ENCODE results near the gene LMF1.

LMF1 gene

DNA sequence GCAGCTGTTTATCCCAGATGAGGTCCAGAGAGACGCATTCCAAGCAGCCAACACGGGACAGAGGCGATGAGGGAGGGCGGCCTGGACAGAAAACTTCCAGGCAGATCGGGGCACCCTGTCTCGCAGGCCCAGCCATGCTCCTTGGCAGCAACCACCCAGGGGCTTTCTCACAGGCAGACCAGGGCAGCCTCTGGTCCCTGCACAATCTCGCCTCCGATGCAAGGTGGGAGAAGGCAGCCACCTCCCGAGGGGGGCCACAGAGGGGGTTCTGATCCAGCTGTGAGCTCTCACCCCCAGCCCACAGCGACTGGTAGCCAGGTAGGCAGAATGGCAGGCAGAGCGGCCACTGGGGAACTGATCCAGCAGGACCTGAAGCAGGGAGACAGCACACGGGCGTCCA, 48.7 kb downstream of the LMF1 start:
- TF ChIP-seq, protein P1, sequence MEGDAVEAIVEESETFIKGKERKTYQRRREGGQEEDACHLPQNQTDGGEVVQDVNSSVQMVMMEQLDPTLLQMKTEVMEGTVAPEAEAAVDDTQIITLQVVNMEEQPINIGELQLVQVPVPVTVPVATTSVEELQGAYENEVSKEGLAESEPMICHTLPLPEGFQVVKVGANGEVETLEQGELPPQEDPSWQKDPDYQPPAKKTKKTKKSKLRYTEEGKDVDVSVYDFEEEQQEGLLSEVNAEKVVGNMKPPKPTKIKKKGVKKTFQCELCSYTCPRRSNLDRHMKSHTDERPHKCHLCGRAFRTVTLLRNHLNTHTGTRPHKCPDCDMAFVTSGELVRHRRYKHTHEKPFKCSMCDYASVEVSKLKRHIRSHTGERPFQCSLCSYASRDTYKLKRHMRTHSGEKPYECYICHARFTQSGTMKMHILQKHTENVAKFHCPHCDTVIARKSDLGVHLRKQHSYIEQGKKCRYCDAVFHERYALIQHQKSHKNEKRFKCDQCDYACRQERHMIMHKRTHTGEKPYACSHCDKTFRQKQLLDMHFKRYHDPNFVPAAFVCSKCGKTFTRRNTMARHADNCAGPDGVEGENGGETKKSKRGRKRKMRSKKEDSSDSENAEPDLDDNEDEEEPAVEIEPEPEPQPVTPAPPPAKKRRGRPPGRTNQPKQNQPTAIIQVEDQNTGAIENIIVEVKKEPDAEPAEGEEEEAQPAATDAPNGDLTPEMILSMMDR (IDR thresholded peaks at IDR 0.05) = no peak

DNA sequence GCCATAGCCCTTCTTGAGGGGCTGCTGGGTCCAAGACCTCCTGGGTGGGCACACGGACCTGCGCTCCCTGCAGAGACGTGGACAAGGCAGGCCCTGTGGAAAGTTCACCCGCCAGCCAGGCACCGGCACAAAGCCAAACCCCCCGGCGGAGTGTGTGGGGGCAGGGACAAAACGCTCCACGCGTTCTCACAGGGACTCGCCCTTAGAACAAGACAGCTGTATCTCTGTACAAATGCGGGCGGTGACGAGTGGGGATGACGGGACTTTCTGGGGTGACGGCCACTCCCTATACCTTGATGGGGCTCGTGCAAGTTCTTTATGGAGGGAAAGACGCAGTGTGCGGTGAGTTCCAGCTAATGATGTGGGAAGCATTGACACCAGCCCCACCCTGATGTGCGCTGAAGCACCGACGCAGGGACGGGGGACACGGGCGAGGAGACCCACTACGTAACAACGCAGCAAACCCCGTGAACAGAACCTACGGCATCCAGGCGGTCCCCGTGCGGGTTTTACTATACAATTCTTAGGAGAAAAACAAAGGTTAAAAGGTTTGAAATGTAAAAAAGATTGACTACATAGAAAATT, 49.4 kb downstream of the LMF1 start:
- TF ChIP-seq, protein P1 (IDR thresholded peaks at IDR 0.05) = no peak

DNA sequence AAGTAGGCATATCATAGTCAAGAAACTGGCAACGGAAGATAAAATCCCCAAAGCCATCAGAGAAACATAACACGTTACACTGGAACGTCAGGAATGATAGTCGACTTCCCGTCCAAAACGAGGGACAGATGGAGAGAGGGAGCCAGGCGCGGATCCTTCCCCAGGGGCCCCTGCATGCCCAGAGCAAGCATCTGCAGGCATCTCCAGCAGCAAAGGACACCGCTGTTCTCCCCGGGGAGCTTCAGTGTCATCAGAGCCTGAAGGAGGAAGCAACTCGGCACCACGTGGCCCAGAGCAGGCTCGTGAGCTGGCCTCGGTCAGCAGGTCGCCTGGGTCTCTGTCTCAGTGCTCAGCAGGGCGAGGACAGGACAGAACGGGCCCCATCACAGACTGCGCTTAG, 50.1 kb downstream of the LMF1 start:
- TF ChIP-seq, protein P1 (IDR thresholded peaks at IDR 0.05) = no peak

DNA sequence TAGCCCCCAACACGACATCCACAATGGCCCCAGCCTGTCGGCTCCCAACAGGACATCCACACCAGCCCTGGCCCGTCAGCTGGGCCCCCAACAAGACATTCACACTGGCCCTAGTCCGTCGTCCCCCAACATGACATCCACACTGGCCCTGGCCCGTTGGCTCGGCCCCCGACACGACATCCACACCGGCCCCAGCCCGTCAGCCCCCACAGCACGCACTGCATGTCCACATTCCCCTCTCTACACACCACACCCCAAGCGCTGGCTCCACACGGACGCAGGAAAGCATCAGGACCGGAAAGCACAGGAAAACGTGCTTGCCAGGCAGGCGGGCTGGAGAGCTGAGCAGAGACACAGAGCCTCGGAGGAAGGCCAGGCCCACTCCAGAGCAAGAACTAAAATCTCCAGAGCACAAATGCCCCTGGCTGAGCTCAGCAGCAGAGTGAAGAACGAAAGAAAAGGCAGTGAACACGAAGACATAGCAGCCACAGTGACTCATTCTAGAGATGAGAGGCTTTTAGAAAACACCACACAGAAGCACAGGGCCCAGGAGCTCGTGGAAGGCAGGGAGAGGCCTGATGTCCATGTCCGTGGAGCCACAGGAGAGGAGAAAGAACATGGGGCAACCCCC, 50.6 kb downstream of the LMF1 start:
- TF ChIP-seq, protein P1 (IDR thresholded peaks at IDR 0.05) = no peak

DNA sequence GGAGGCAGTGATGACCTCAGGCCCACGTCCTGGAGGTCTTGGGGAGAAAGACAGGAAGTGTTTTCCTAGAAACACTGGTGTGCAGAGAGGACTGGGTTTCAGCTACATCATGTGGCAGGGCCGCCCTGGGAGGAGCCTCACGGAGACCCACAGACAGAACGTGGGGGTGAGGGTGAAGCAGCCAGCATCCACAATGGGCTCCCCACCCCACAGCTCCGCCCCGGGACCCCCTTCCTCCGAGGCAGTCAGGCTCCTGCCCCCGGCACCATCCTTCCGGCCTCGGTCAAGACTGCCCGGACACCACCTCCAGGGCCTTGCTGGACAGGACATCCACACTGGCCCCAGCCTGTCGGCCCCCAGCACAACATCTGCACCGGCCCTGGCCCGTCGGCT, 51.1 kb downstream of the LMF1 start:
- TF ChIP-seq, protein P1 (IDR thresholded peaks at IDR 0.05) = no peak

DNA sequence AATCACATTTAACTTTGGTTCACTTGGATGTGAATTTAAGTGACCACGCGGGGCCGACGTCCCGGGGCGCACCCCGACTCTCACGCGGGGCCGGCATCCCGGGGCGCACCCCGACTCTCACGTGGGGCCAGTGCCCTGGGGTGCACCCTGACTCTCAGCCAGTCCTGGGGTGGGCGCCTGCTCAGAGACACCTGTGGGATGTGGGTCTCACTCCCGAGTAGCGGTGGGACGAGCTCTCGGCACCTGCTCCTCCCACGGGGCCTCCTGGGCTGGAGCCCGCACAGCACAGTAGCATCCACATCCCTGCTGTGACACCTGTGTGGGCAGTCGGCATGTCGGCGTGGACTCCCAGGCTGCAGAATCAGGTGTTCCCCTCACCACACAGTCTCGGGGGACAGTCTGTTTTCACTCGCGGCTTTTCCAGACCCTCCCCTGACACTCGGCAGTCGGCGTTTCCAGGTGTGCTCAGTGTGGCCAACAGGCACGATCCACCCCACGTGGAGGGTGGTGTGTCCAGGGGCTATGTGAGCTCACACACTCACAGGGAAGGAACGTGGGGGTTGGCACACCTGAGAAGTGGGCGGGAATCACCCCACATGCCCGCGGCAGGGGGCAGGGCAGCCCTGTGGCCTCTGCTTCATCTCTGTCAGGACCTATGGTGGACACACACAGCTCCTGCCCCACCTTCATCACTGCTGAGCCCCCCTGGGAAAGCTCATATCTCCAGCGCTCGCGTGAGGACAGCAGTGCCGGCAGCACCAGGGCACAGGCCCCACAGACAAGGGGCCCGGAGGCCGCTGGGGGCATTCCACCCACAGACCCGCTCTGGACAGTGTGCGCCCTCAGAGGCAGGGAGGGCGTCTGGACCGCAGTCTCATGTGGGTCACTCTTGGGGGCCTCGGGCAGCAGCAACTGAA, 51.8 kb downstream of the LMF1 start:
- TF ChIP-seq, protein P1 (IDR thresholded peaks at IDR 0.05) = no peak

DNA sequence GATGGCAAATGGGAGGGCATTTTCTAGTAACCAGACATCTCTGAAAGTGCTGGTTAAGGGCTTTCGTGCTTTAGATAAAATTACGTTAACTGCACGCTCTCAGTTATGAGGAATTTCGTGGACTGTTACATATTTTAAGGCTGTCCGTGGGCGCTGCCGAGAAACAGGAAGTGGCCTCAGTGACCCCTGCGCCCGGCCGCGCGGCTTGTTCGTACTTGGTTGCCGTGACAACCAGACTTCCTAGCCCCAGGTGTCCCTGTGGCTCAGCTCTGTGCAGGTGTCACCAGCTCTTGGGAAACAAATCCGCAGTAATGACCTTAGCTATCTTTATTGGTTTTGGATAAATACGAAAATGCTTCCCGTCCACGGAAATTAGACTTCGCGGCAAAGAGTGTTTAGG, 52.7 kb downstream of the LMF1 start:
- TF ChIP-seq, protein P1 (IDR thresholded peaks at IDR 0.05) = no peak

Data from LNCAP (cell line).